HG03378 (cell line): Measurements from ENCODE around the gene SLF2.
"Not testable (repeated sequence)": the region's sequence is repeated elsewhere in the genome, so short reads cannot be mapped to it uniquely, and the experiment has no call there.

Experiments used
- ATAC-seq: cut with Tn5 transposase; IDR thresholded peaks from one replicate; pipeline ENCODE4 v1.9.1; 2021; ENCODE audit warnings: mild to moderate bottlenecking, moderate library complexity; ENCODE audit not compliant: unreplicated experiment

Gene SLF2

GRCh38 chr10:100879741-100880360 is 32.9 kb upstream of the SLF2 start:
- no peak for ATAC-seq

- no peak for ATAC-seq
Observed at GRCh38 chr10:100881556-100882213, 31.1 kb upstream of the SLF2 start.

GRCh38 chr10:100882252-100882651 is 30.5 kb upstream of the SLF2 start:
- ATAC-seq: no peak

GRCh38 chr10:100882671-100883311 is 30.0 kb upstream of the SLF2 start:
- no peak for ATAC-seq

- no peak for ATAC-seq
Observed at GRCh38 chr10:100883312-100883821, 29.4 kb upstream of the SLF2 start.

DNA sequence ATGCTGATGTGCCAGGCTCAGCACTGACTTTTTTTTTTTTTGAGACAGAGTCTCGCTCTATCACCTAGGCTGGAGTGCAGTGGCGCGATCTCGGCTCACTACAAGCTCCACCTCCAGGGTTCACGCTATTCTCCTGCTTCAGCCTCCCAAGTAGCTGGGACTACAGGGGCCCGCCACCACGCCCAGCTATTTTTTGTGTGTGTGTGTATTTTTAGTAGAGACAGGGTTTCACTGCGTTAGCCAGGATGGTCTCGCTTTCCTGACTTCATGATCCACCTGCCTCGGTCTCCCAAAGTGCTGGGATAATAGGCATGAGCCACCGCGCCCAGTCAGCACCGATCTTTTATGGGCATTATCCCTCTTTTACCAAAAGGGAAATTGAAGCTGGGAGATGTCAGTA is 27.2 kb upstream of the SLF2 start:
- ATAC-seq: not testable (repeated sequence)

- no peak for ATAC-seq
Observed at GRCh38 chr10:100886091-100886490, 26.7 kb upstream of the SLF2 start.

GRCh38 chr10:100886521-100886920 is 26.2 kb upstream of the SLF2 start:
- no peak for ATAC-seq

DNA sequence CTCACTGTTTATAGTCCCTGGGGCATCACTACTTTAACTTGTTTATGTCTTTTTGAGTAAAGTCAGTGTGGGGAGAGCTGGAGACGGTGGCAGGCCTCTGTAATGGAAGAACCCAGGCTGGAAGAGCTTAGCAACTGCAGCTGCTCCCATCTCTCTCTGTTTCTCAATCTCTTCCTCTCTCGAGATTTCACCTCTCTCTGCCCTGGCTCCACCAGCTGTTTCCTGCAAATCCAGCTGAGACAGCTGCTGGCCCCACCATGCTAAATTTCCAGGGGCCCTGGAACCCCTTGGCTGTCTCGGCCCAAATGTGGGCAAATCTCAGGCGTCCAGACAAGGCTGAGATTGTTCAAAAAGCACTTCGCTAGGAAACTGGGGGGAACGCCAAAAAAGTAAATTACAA is 25.8 kb upstream of the SLF2 start:
- ATAC-seq: no peak

GRCh38 chr10:100887761-100888296 is 24.9 kb upstream of the SLF2 start:
- ATAC-seq: no peak

DNA sequence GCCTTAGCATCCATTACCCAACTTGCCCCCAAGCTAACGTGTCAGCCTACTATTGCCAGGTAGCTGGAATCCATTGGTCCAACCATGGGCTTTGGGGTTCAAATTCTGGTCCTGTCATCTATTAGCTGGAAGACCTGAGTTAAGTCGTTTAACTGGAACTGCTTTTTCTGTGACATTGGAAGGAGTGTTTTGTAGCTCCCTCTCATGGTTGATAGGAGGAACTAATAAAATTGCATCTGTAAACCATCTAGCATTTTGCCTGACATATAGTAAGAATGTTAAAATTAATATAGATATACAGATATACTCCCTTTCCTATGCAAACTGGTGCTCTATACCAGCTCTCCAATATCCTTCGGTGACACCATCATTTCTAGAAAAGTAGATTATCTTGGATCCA is 23.8 kb upstream of the SLF2 start:
- no peak for ATAC-seq

GRCh38 chr10:100889546-100889945 is 23.2 kb upstream of the SLF2 start:
- ATAC-seq: no peak

DNA sequence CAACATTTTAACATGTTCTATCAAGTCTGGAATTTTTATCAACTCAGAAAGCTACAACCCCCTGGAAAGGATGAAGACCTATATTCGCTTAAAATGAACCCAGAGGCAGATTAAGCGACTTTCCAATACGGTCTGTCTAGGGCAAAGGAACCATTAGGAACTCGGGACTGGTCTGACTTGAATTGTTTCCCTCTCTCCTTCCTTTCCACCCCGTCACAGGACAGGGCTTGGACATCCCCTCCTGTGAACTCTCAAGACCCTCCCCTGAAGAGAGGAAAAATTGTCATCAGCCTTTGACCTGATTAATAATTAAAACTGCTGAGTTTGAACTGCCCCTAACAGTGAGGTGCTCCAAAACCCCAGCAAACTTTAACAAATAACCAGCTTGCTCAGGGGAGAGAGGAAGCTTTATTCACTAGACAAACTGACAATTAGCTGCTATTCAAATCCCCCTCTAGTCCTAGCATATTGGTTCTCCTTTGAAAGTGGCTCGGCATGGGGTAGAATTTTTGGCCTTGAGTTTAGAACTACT is 22.6 kb upstream of the SLF2 start:
- ATAC-seq: no peak

- no peak for ATAC-seq
Observed at GRCh38 chr10:100890673-100891317, 22.0 kb upstream of the SLF2 start.

DNA sequence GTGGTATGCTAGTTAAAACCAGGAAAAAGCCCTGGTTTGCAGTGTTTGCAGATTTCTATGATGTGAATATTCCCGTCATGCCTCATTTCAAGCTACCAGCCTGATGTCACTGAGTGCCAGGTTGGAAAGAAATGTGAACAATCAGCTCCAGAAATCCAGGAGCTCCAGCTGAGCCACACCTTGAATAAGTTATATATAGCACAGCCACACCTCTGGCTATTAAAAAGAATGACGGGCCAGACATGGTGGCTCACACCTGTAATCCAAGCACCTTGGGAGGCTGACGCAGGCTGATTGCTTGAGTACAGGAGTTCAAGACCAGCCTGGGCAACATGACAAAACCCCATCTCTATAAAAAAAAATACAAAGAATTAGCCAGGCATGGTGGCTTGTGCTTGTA is 18.7 kb upstream of the SLF2 start:
- ATAC-seq: no peak

GRCh38 chr10:100894589-100895294 is 18.0 kb upstream of the SLF2 start:
- no peak for ATAC-seq

DNA sequence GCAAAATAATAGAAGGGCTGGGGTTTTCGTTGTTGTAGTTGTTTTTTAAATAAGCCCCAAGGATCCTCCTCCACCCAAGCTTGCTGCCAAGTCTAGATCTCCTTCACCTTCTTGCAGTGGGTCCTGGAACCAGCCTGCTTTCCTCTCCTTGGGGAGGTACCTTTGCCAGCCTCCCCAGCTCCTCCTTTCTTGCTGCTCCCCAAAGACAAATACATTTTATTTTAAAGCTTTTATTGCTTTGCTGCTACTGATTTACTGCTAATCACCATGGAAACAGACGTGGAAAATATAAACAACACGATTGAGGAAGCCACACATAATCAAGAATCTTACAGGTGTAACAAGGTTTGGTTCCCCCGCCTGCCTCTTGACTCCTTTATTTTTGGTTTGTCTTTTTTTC is 17.4 kb upstream of the SLF2 start:
- no peak for ATAC-seq

GRCh38 chr10:100895896-100896295 is 16.9 kb upstream of the SLF2 start:
- ATAC-seq: no peak

GRCh38 chr10:100896876-100897461 is 15.8 kb upstream of the SLF2 start:
- no peak for ATAC-seq

GRCh38 chr10:100897976-100898375 is 14.8 kb upstream of the SLF2 start:
- no peak for ATAC-seq
